Stimulated activated naive B cell treated with anti-CD40 and anti-IgM and Interleukin-4, amounts not matched to agents 10 μg/mL and 1 μg/mL and 100 μg/mL, for 72 hours (primary cell): Measurements from ENCODE around the gene DYNC1LI2.

Experiments
- ATAC-seq, 2 donors: fragments of 150-1000 bp; cut with Tn5 transposase; replicated peaks; 2 replicates each; pipeline ENCODE4 v1.10.0; 2021; ENCODE audit warnings: moderate library complexity in 1 of 2
- DNase-seq: peaks from one replicate; pipeline ENCODE4 v3.0.0; 2021
- H3K27ac Mint-ChIP-seq: one replicate; pipeline ENCODE4 v1.8.0; 2022; ENCODE audit warnings: mild to moderate bottlenecking, mixed read lengths
- H3K27me3 Mint-ChIP-seq, 2 donors: one replicate each; pipeline ENCODE4 v1.8.0; 2022; ENCODE audit warnings: mixed read lengths in 2 of 2
- H3K36me3 Mint-ChIP-seq, 2 donors: one replicate each; pipeline ENCODE4 v1.8.0; 2022; ENCODE audit warnings: mixed read lengths in 2 of 2, mild to moderate bottlenecking in 1 of 2
- H3K4me1 Mint-ChIP-seq, 2 donors: one replicate each; pipeline ENCODE4 v1.8.0; 2022; ENCODE audit warnings: mixed read lengths in 2 of 2, mild to moderate bottlenecking in 1 of 2
- H3K4me3 Mint-ChIP-seq, 2 donors: one replicate each; pipeline ENCODE4 v1.8.0; 2022; ENCODE audit warnings: mild to moderate bottlenecking in 2 of 2, mixed read lengths in 2 of 2, moderate library complexity in 1 of 2
- H3K9me3 Mint-ChIP-seq, 2 donors: one replicate each; pipeline ENCODE4 v1.8.0; 2022; ENCODE audit warnings: mixed read lengths in 2 of 2, mild to moderate bottlenecking in 1 of 2

The DYNC1LI2 gene

GRCh38 chr16:66717776-66718175, 33.6 kb downstream of the DYNC1LI2 start:
- DNase-seq (no peak), ATAC-seq (no peak)
- Mint-ChIP-seq H3K9me3 (no peaks in the 10 kb centered on the region), H3K4me3 (no peak overlapping the region), H3K4me1 (no peaks in the 10 kb centered on the region), H3K27ac (no peak overlapping the region), H3K36me3 (peaks cover 5 to 6% of the 10 kb centered on the region in 2 donors), H3K27me3 (no peaks in the 10 kb centered on the region)

GRCh38 chr16:66717112-66717675, 34.2 kb downstream of the DYNC1LI2 start:
- ATAC-seq, result peak; percentile 45 to 55
- Mint-ChIP-seq H3K4me1 (no peaks in the 10 kb centered on the region), H3K27me3 (peaks cover 0 to 5% of the 10 kb centered on the region in 2 donors), H3K4me3 (no peak overlapping the region), H3K9me3 (peaks cover 0 to 3% of the 10 kb centered on the region in 2 donors), H3K36me3 (peaks cover 5 to 8% of the 10 kb centered on the region in 2 donors), H3K27ac (no peak overlapping the region)
- DNase-seq, result no peak

GRCh38 chr16:66714654-66715307, 36.6 kb downstream of the DYNC1LI2 start:
- Mint-ChIP-seq H3K36me3 (peaks cover 2 to 8% of the 10 kb centered on the region in 2 donors), H3K27me3 (peaks cover 0 to 5% of the 10 kb centered on the region in 2 donors), H3K27ac (no peak overlapping the region), H3K4me3 (no peak overlapping the region), H3K9me3 (peaks cover 0 to 3% of the 10 kb centered on the region in 2 donors), H3K4me1 (no peaks in the 10 kb centered on the region)
- ATAC-seq (no peak), DNase-seq (no peak)

- peaks cover 0 to 3% of the 10 kb centered on the region in 2 donors for H3K9me3 Mint-ChIP-seq
- H3K27me3 Mint-ChIP-seq, result peaks cover 0 to 5% of the 10 kb centered on the region in 2 donors
- H3K27ac Mint-ChIP-seq, result no peak overlapping the region
- no peaks in the 10 kb centered on the region for H3K4me1 Mint-ChIP-seq
- no peak overlapping the region for H3K4me3 Mint-ChIP-seq
- peaks cover 2 to 8% of the 10 kb centered on the region in 2 donors for H3K36me3 Mint-ChIP-seq
- DNase-seq (no peak), ATAC-seq (no peak)
Measured at GRCh38 chr16:66714062-66714461, 37.3 kb downstream of the DYNC1LI2 start.

- ATAC-seq, result peak; percentile 34 to 47
- no peaks in the 10 kb centered on the region for H3K4me1 Mint-ChIP-seq
- H3K9me3 Mint-ChIP-seq, result peaks cover 0 to 3% of the 10 kb centered on the region in 2 donors
- H3K27ac Mint-ChIP-seq, result no peak overlapping the region
- peaks cover 0 to 10% of the 10 kb centered on the region in 2 donors for H3K27me3 Mint-ChIP-seq
- peaks cover 2 to 8% of the 10 kb centered on the region in 2 donors for H3K36me3 Mint-ChIP-seq
- no peak for DNase-seq
- no peak overlapping the region for H3K4me3 Mint-ChIP-seq
Measured at GRCh38 chr16:66713076-66713475, 38.3 kb downstream of the DYNC1LI2 start.

- DNase-seq, result no peak
- ATAC-seq, result peak; percentile 16 to 19
- Mint-ChIP-seq H3K4me3 (no peak overlapping the region), H3K4me1 (no peaks in the 10 kb centered on the region), H3K27ac (no peak overlapping the region), H3K36me3 (peaks cover 2 to 8% of the 10 kb centered on the region in 2 donors), H3K9me3 (peaks cover 0 to 3% of the 10 kb centered on the region in 2 donors), H3K27me3 (peaks cover 0 to 12% of the 10 kb centered on the region in 2 donors)
Measured at GRCh38 chr16:66712512-66712911, 38.9 kb downstream of the DYNC1LI2 start.

- H3K4me3 Mint-ChIP-seq, result no peak overlapping the region
- H3K9me3 Mint-ChIP-seq, result peaks cover 0 to 3% of the 10 kb centered on the region in 2 donors
- no peaks in the 10 kb centered on the region for H3K4me1 Mint-ChIP-seq
- H3K36me3 Mint-ChIP-seq, result peaks cover 2 to 3% of the 10 kb centered on the region in 2 donors
- DNase-seq, result no peak
- peaks cover 0 to 15% of the 10 kb centered on the region in 2 donors for H3K27me3 Mint-ChIP-seq
- H3K27ac Mint-ChIP-seq, result no peak overlapping the region
- ATAC-seq, result no peak
Measured at GRCh38 chr16:66711581-66711980, 39.8 kb downstream of the DYNC1LI2 start.

GRCh38 chr16:66706506-66706880, 44.9 kb downstream of the DYNC1LI2 start:
- Mint-ChIP-seq H3K27ac (no peak overlapping the region), H3K27me3 (peaks cover 0 to 10% of the 10 kb centered on the region in 2 donors), H3K36me3 (no peaks in the 10 kb centered on the region), H3K9me3 (no peaks in the 10 kb centered on the region), H3K4me3 (no peak overlapping the region), H3K4me1 (no peaks in the 10 kb centered on the region)
- DNase-seq (no peak), ATAC-seq (no peak)

GRCh38 chr16:66705790-66706505, 45.5 kb downstream of the DYNC1LI2 start:
- no peaks in the 10 kb centered on the region for H3K36me3 Mint-ChIP-seq
- no peak overlapping the region for H3K4me3 Mint-ChIP-seq
- H3K9me3 Mint-ChIP-seq, result no peaks in the 10 kb centered on the region
- peaks cover 0 to 10% of the 10 kb centered on the region in 2 donors for H3K27me3 Mint-ChIP-seq
- ATAC-seq (no peak), DNase-seq (no peak)
- H3K27ac Mint-ChIP-seq, result no peak overlapping the region
- no peaks in the 10 kb centered on the region for H3K4me1 Mint-ChIP-seq

GRCh38 chr16:66703406-66704215, 47.8 kb downstream of the DYNC1LI2 start:
- Mint-ChIP-seq H3K9me3 (no peaks in the 10 kb centered on the region), H3K27me3 (peaks cover 0 to 9% of the 10 kb centered on the region in 2 donors), H3K27ac (no peak overlapping the region), H3K4me3 (no peak overlapping the region), H3K4me1 (no peaks in the 10 kb centered on the region), H3K36me3 (no peaks in the 10 kb centered on the region)
- DNase-seq (no peak), ATAC-seq (no peak)

- DNase-seq, result no peak
- no peak overlapping the region for H3K27ac Mint-ChIP-seq
- H3K9me3 Mint-ChIP-seq, result no peaks in the 10 kb centered on the region
- peaks cover 4 to 14% of the 10 kb centered on the region in 2 donors for H3K27me3 Mint-ChIP-seq
- no peak for ATAC-seq
- peaks cover 0 to 4% of the 10 kb centered on the region in 2 donors for H3K4me1 Mint-ChIP-seq
- H3K4me3 Mint-ChIP-seq, result no peak overlapping the region
- H3K36me3 Mint-ChIP-seq, result no peaks in the 10 kb centered on the region
Measured at GRCh38 chr16:66701516-66701915, 49.9 kb downstream of the DYNC1LI2 start.

- Mint-ChIP-seq H3K36me3 (no peaks in the 10 kb centered on the region), H3K27me3 (peaks cover 4 to 14% of the 10 kb centered on the region in 2 donors), H3K9me3 (no peaks in the 10 kb centered on the region), H3K4me1 (peaks cover 0 to 4% of the 10 kb centered on the region in 2 donors), H3K27ac (no peak overlapping the region), H3K4me3 (no peak overlapping the region)
- DNase-seq, result no peak
- no peak for ATAC-seq
Measured at GRCh38 chr16:66701026-66701425, 50.4 kb downstream of the DYNC1LI2 start.

GRCh38 chr16:66699898-66700297, 51.5 kb downstream of the DYNC1LI2 start:
- H3K36me3 Mint-ChIP-seq, result no peaks in the 10 kb centered on the region
- no peaks in the 10 kb centered on the region for H3K9me3 Mint-ChIP-seq
- no peak for ATAC-seq

GRCh38 chr16:66698046-66698445, 53.4 kb downstream of the DYNC1LI2 start:
- Mint-ChIP-seq H3K27me3 (peaks cover 26 to 43% of the 10 kb centered on the region in 2 donors), H3K4me3 (no peak overlapping the region), H3K4me1 (peaks cover 1 to 16% of the 10 kb centered on the region in 2 donors), H3K36me3 (no peaks in the 10 kb centered on the region), H3K9me3 (no peaks in the 10 kb centered on the region), H3K27ac (no peak overlapping the region)
- DNase-seq (no peak), ATAC-seq (no peak)

More at GRCh38 chr16:66699898-66700297, 51.5 kb downstream of the DYNC1LI2 start:
- Mint-ChIP-seq H3K27ac (no peak overlapping the region), H3K4me1 (peaks cover 1 to 14% of the 10 kb centered on the region in 2 donors), H3K27me3 (peaks cover 9 to 24% of the 10 kb centered on the region in 2 donors), H3K4me3 (no peak overlapping the region)
- no peak for DNase-seq
